ENCODE measurements around the gene MAS1. TPM values are rescaled to one million over a fixed set of nuclear protein-coding genes. Genes with fewer than 3 reads are reported as not detected.

MAS1 gene
- total and polyA plus RNA-seq, 2 donors: under 0.01 to 0.02 TPM

DNA sequence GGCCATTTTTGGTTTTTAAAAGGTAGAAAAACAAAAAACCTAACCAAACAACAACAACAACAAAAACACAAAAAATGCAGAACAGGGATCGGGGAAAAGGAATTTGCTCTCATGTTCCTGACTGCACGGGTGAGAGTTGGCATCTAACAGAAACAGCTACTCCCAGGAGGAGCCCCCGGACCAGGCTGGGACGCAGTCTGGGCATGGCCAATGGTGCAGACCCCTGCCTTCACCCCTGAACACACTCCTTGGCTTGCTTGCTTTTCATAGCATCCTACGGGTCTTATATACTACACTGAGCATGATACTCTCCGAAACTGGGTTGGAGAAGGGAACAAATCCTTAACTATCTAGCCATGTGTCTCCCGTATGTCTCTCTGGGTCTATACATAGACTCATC lies 587 bp upstream of the MAS1 start:
- DNase-seq (ENCODE audit: low read depth in 6 of 9, low spot score in 9 of 9): no peak
- no peaks in the 10 kb centered on the region for H3K4me1 ChIP-seq (ENCODE audit: control insufficient read depth in 2 of 2, insufficient read depth in 2 of 2, low read length in 2 of 2)
- no peaks in the 10 kb centered on the region for H3K9me3 ChIP-seq (ENCODE audit: control insufficient read depth in 2 of 2, insufficient read depth in 1 of 2, low read length in 1 of 2)
- no peaks in the 10 kb centered on the region for H3K36me3 ChIP-seq (ENCODE audit: control insufficient read depth in 2 of 2, insufficient read depth in 2 of 2, low read length in 1 of 2)
- peaks cover 2 to 47% of the 10 kb centered on the region in 2 donors for H3K27me3 ChIP-seq (ENCODE audit: control insufficient read depth in 2 of 2, insufficient read depth in 1 of 2, low read length in 1 of 2)
- no peak overlapping the region for H3K27ac ChIP-seq (ENCODE audit: low read depth in 1 of 2, low read length in 1 of 2)
- 96% methylated on average over 7 of the region's 7 CpGs for WGBS
- no peak overlapping the region for H3K4me3 ChIP-seq (ENCODE audit: low read length in 2 of 2)

DNA sequence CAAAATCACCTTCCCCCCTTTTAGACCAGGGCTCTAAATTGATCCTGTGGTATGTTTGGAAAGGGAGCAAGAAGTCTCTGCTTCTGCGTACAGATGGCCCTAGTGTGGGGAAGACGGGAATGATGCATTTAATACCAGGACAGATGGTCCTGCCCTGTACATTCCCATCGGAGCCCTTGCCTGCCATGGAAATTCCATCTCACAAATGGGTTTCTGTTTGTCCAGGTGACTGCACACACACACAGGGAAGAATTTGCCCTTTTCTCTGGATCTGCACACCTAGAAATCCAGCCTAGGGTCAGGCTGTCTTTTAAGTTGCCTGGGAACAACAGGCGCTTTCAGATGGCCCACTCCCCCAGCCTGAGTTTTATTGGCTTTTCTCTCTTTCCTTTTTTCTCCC lies 1.3 kb downstream of the MAS1 start:
- H3K9me3 ChIP-seq (ENCODE audit: control insufficient read depth in 2 of 2, insufficient read depth in 1 of 2, low read length in 1 of 2): no peaks in the 10 kb centered on the region
- no peak overlapping the region for H3K4me3 ChIP-seq (ENCODE audit: low read length in 2 of 2)
- H3K4me1 ChIP-seq (ENCODE audit: control insufficient read depth in 2 of 2, insufficient read depth in 2 of 2, low read length in 2 of 2): no peaks in the 10 kb centered on the region
- DNase-seq (ENCODE audit: low read depth in 6 of 9, low spot score in 9 of 9): no peak
- 94% methylated on average over 4 of the region's 4 CpGs for WGBS
- no peak overlapping the region for H3K27ac ChIP-seq (ENCODE audit: low read depth in 1 of 2, low read length in 1 of 2)
- H3K36me3 ChIP-seq (ENCODE audit: control insufficient read depth in 2 of 2, insufficient read depth in 2 of 2, low read length in 1 of 2): no peaks in the 10 kb centered on the region
- peaks cover 2 to 41% of the 10 kb centered on the region in 2 donors for H3K27me3 ChIP-seq (ENCODE audit: control insufficient read depth in 2 of 2, insufficient read depth in 1 of 2, low read length in 1 of 2)

DNA sequence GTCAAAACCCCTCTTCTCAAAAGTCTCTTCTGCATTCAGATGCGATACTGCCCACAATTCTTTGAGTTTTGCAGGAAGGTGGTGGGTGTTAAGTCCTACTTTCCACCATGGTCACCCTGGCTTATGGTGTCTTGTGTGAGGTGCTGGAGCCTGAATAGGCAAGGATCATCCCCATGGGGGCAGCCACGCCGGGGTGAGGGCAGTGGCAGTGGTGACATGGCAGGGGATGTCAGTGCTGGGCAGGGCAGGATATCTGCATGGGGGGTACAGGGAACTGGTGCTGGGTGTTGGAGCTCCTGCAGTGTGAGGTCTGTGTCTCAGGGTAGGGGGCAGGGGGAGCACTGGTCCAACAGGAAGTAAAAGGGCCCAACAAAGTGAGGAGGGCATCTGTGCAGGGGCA lies 2.3 kb downstream of the MAS1 start:
- no peak overlapping the region for H3K27ac ChIP-seq (ENCODE audit: low read depth in 1 of 2, low read length in 1 of 2)
- no peak for DNase-seq (ENCODE audit: low read depth in 6 of 9, low spot score in 9 of 9)
- H3K36me3 ChIP-seq (ENCODE audit: control insufficient read depth in 2 of 2, insufficient read depth in 2 of 2, low read length in 1 of 2): no peaks in the 10 kb centered on the region
- 95% methylated on average over 3 of the region's 3 CpGs for WGBS
- no peaks in the 10 kb centered on the region for H3K9me3 ChIP-seq (ENCODE audit: control insufficient read depth in 2 of 2, insufficient read depth in 1 of 2, low read length in 1 of 2)
- no peaks in the 10 kb centered on the region for H3K4me1 ChIP-seq (ENCODE audit: control insufficient read depth in 2 of 2, insufficient read depth in 2 of 2, low read length in 2 of 2)
- peaks cover 2 to 32% of the 10 kb centered on the region in 2 donors for H3K27me3 ChIP-seq (ENCODE audit: control insufficient read depth in 2 of 2, insufficient read depth in 1 of 2, low read length in 1 of 2)
- H3K4me3 ChIP-seq (ENCODE audit: low read length in 2 of 2): no peak overlapping the region

DNA sequence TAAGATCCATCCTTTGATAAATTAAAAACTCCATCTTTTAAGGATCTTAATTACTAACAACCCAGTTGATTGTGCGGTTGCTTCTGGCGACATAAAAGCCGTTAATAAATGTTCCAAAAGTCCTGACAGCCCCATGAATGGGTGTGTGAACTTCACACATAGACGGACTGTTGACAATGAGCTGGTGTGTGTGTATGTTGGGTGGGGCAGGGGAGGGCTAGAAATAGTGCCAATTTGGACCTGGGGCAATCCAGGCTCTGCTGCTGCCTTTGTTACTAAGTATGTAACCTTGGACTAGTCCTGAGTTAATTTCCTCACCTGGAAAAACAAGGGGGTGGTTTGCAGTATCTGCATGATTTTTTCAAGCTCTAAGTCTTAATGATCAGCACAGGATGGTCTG lies 4.2 kb downstream of the MAS1 start:
- no peak for DNase-seq (ENCODE audit: low read depth in 6 of 9, low spot score in 9 of 9)
- no peaks in the 10 kb centered on the region for H3K4me1 ChIP-seq (ENCODE audit: control insufficient read depth in 2 of 2, insufficient read depth in 2 of 2, low read length in 2 of 2)
- no peaks in the 10 kb centered on the region for H3K9me3 ChIP-seq (ENCODE audit: control insufficient read depth in 2 of 2, insufficient read depth in 1 of 2, low read length in 1 of 2)
- H3K36me3 ChIP-seq (ENCODE audit: control insufficient read depth in 2 of 2, insufficient read depth in 2 of 2, low read length in 1 of 2): no peaks in the 10 kb centered on the region
- WGBS: 96% methylated on average over 4 of the region's 4 CpGs
- H3K4me3 ChIP-seq (ENCODE audit: low read length in 2 of 2): no peak overlapping the region
- H3K27me3 ChIP-seq (ENCODE audit: control insufficient read depth in 2 of 2, insufficient read depth in 1 of 2, low read length in 1 of 2): peaks cover 0 to 18% of the 10 kb centered on the region in 2 donors
- no peak overlapping the region for H3K27ac ChIP-seq (ENCODE audit: low read depth in 1 of 2, low read length in 1 of 2)

DNA sequence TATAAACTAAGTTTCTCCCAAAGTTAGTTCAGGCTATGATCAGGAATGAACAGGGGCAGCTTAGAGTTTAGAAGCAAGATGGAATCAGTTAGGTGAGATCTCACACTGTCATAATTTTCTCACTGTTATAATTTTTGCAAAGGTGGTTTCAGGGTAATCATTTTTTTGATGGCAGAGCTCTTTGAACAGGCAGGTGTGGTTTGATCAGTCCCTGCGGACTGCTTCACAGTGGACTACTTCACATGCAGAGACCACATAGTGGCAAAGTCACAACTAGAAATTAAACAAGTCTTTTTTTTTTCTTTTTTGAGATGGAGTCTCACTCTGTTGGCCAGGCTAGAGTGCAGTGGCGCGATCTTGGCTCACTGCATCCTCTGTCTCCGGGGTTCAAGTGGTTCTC lies 6.8 kb downstream of the MAS1 start:
- H3K27me3 ChIP-seq (ENCODE audit: control insufficient read depth in 2 of 2, insufficient read depth in 1 of 2, low read length in 1 of 2): peaks cover 0 to 8% of the 10 kb centered on the region in 2 donors
- H3K27ac ChIP-seq (ENCODE audit: low read depth in 1 of 2, low read length in 1 of 2): no peak overlapping the region
- no peak for DNase-seq (ENCODE audit: low read depth in 6 of 9, low spot score in 9 of 9)
- WGBS: 93% methylated on average over 4 of the region's 4 CpGs
- no peak overlapping the region for H3K4me3 ChIP-seq (ENCODE audit: low read length in 2 of 2)
- no peaks in the 10 kb centered on the region for H3K36me3 ChIP-seq (ENCODE audit: control insufficient read depth in 2 of 2, insufficient read depth in 2 of 2, low read length in 1 of 2)
- H3K4me1 ChIP-seq (ENCODE audit: control insufficient read depth in 2 of 2, insufficient read depth in 2 of 2, low read length in 2 of 2): no peaks in the 10 kb centered on the region
- no peaks in the 10 kb centered on the region for H3K9me3 ChIP-seq (ENCODE audit: control insufficient read depth in 2 of 2, insufficient read depth in 1 of 2, low read length in 1 of 2)

DNA sequence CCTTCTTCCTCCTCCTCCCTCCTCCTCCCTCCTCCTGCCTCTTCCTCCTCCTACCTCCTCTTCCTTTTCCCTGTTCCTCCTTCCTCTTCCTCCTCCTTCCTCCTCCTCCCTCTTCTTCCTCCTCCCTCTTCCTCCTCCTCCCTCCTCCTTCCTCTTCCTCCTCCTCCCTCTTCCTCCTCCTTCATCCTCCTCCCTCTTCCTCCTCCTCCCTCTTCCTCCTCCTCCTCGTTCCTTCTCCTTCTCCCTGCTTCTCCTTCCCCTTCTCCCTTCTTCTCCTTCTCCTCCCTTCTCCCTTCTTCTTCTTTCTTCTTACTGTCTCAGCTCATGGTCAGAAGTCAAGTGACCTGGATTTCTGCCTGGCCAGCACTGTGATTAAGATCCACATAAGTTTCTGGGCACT lies 7.7 kb downstream of the MAS1 start:
- peaks cover 0 to 5% of the 10 kb centered on the region in 2 donors for H3K27me3 ChIP-seq (ENCODE audit: control insufficient read depth in 2 of 2, insufficient read depth in 1 of 2, low read length in 1 of 2)
- no peak overlapping the region for H3K4me3 ChIP-seq (ENCODE audit: low read length in 2 of 2)
- H3K4me1 ChIP-seq (ENCODE audit: control insufficient read depth in 2 of 2, insufficient read depth in 2 of 2, low read length in 2 of 2): no peaks in the 10 kb centered on the region
- DNase-seq (ENCODE audit: low read depth in 6 of 9, low spot score in 9 of 9): no peak
- no peak overlapping the region for H3K27ac ChIP-seq (ENCODE audit: low read depth in 1 of 2, low read length in 1 of 2)
- WGBS: 71% methylated on average over 1 of the region's 1 CpG
- no peaks in the 10 kb centered on the region for H3K36me3 ChIP-seq (ENCODE audit: control insufficient read depth in 2 of 2, insufficient read depth in 2 of 2, low read length in 1 of 2)
- H3K9me3 ChIP-seq (ENCODE audit: control insufficient read depth in 2 of 2, insufficient read depth in 1 of 2, low read length in 1 of 2): no peaks in the 10 kb centered on the region

DNA sequence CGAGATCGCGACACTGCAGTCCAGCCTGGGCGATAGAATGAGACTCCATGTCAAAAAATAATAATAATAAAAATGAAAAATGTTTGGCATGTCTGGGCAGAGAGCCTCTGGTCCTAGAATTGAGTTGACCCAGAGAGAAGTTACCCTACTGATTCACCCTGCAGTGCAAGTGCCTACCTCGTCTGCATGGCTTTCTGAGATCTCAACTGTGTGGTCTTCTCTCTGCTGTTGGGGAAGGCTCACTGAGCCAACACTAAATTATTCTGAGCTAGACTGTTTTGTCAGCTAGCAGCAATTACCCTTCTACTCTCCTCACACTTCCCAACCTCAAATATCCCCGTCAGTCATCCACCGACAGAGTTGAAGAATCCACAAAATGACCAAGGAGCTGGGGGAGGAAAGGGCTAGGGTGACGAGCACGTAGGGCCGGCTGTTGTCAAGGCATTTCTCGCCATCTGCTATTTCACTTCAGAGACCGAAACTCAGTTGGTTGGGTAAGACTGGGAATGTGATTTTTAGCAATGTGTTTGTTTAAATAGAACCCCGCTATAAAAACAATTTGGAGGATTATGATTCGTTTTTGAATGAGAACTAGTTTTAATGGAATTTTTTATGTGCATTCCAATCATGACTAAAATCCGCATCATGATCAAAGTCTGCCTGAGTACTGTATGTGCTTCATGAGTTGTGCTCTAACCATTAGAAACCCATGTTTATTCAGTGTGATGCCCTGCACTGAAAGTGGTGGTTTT lies 9.4 kb downstream of the MAS1 start:
- no peaks in the 10 kb centered on the region for H3K27me3 ChIP-seq (ENCODE audit: control insufficient read depth in 2 of 2, insufficient read depth in 1 of 2, low read length in 1 of 2)
- H3K9me3 ChIP-seq (ENCODE audit: control insufficient read depth in 2 of 2, insufficient read depth in 1 of 2, low read length in 1 of 2): no peaks in the 10 kb centered on the region
- 90% methylated on average over 15 of the region's 15 CpGs for WGBS
- no peak for DNase-seq (ENCODE audit: low read depth in 6 of 9, low spot score in 9 of 9)
- no peaks in the 10 kb centered on the region for H3K4me1 ChIP-seq (ENCODE audit: control insufficient read depth in 2 of 2, insufficient read depth in 2 of 2, low read length in 2 of 2)
- no peak overlapping the region for H3K27ac ChIP-seq (ENCODE audit: low read depth in 1 of 2, low read length in 1 of 2)
- H3K36me3 ChIP-seq (ENCODE audit: control insufficient read depth in 2 of 2, insufficient read depth in 2 of 2, low read length in 1 of 2): no peaks in the 10 kb centered on the region
- no peak overlapping the region for H3K4me3 ChIP-seq (ENCODE audit: low read length in 2 of 2)

DNA sequence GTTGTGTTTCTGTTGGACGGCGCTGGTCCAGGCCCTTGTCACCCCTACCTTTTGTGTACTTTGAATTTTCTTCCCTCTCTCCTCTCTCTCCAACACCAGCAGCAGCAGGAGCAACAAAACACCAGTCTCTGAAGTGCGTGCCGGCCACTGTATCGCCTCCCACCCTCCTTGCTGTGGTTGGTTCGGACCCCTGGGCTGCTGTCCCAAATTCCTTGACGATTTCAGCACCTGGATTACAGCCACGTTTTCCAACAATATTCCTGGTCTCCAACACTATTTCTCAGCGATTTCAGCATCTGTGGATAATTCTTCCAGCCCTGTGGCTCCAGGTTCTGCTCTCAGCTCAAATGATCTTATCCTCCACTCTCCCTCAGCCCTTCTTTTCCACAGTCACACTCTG lies 11.8 kb downstream of the MAS1 start:
- DNase-seq (ENCODE audit: low read depth in 6 of 9, low spot score in 9 of 9): no peak
- 92% methylated on average over 9 of the region's 9 CpGs for WGBS
- no peak overlapping the region for H3K4me3 ChIP-seq (ENCODE audit: low read length in 2 of 2)
- no peaks in the 10 kb centered on the region for H3K9me3 ChIP-seq (ENCODE audit: control insufficient read depth in 2 of 2, insufficient read depth in 1 of 2, low read length in 1 of 2)
- H3K36me3 ChIP-seq (ENCODE audit: control insufficient read depth in 2 of 2, insufficient read depth in 2 of 2, low read length in 1 of 2): no peaks in the 10 kb centered on the region
- H3K4me1 ChIP-seq (ENCODE audit: control insufficient read depth in 2 of 2, insufficient read depth in 2 of 2, low read length in 2 of 2): no peaks in the 10 kb centered on the region
- no peak overlapping the region for H3K27ac ChIP-seq (ENCODE audit: low read depth in 1 of 2, low read length in 1 of 2)
- no peaks in the 10 kb centered on the region for H3K27me3 ChIP-seq (ENCODE audit: control insufficient read depth in 2 of 2, insufficient read depth in 1 of 2, low read length in 1 of 2)

DNA sequence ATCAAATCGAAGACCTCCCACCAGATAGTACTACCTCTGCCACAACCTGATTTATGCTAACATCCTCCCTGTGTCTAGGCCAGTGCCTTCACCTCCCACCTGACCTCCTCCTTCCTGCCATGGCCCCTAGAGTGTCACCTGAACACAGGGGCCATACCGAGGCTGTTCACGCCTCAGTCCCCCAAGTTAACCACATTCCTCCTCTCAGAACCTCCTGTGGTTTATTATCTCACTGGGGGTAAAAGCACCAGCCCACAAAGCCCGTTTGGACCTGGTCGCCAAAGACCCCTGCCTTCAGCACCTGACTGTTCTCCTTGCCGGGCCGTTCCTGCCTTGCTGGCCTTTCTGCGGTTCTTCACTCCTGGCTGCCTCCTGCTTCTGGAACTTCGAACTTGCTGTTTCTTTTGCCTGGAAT lies 13.7 kb downstream of the MAS1 start:
- DNase-seq (ENCODE audit: low read depth in 6 of 9, low spot score in 9 of 9): no peak
- H3K4me3 ChIP-seq (ENCODE audit: low read length in 2 of 2): no peak overlapping the region
- no peaks in the 10 kb centered on the region for H3K9me3 ChIP-seq (ENCODE audit: control insufficient read depth in 2 of 2, insufficient read depth in 1 of 2, low read length in 1 of 2)
- H3K27me3 ChIP-seq (ENCODE audit: control insufficient read depth in 2 of 2, insufficient read depth in 1 of 2, low read length in 1 of 2): peaks cover 0 to 7% of the 10 kb centered on the region in 2 donors
- no peak overlapping the region for H3K27ac ChIP-seq (ENCODE audit: low read depth in 1 of 2, low read length in 1 of 2)
- 68% methylated on average over 9 of the region's 9 CpGs for WGBS
- H3K4me1 ChIP-seq (ENCODE audit: control insufficient read depth in 2 of 2, insufficient read depth in 2 of 2, low read length in 2 of 2): no peaks in the 10 kb centered on the region
- no peaks in the 10 kb centered on the region for H3K36me3 ChIP-seq (ENCODE audit: control insufficient read depth in 2 of 2, insufficient read depth in 2 of 2, low read length in 1 of 2)
